Spleen (tissue), 11 donors: ENCODE data around the gene PLK3. TPM values are rescaled to one million over a fixed set of nuclear protein-coding genes. Genes with fewer than 3 reads are reported as not detected.

Experiments
- DNase-seq: peaks from one replicate; pipeline ENCODE4 v3.0.0-alpha.2; 2020
- H3K27ac ChIP-seq, 8 donors: fragments of 200-600 bp; sonication (generic) in 7 of 8; 1 replicate in 4 of 8; 2 replicates in 4 of 8; pipeline versions ENCODE4 v1.5.0 to v1.8.0; 2016 to 2021; ENCODE audit warnings: inconsistent platforms in 4 of 8, mild to moderate bottlenecking in 4 of 8, moderate library complexity in 1 of 8
- H3K27me3 ChIP-seq, 7 donors: fragments of 200-600 bp; sonication (generic) in 6 of 7; replicated peaks in 1 of 7; 1 replicate in 4 of 7; 2 replicates in 3 of 7; pipeline versions ENCODE4 v1.5.0 to v1.8.0; 2016 to 2021; ENCODE audit warnings: inconsistent platforms in 3 of 7, mild to moderate bottlenecking in 1 of 7
- H3K36me3 ChIP-seq, 6 donors: fragments of 200-600 bp; sonication (generic) in 5 of 6; 1 replicate in 4 of 6; 2 replicates in 2 of 6; pipeline versions ENCODE4 v1.5.0 to v1.8.0; 2016 to 2021; ENCODE audit warnings: inconsistent platforms in 2 of 6
- H3K4me1 ChIP-seq, 6 donors: fragments of 200-600 bp; sonication (generic) in 5 of 6; 1 replicate in 3 of 6; 2 replicates in 3 of 6; pipeline versions ENCODE4 v1.5.0 to v1.8.0; 2016 to 2021; ENCODE audit warnings: inconsistent platforms in 3 of 6
- H3K4me3 ChIP-seq, 8 donors: fragments of 200-600 bp; sonication (generic) in 7 of 8; 1 replicate in 4 of 8; 2 replicates in 4 of 8; pipeline versions ENCODE4 v1.5.0 to v1.8.0; 2016 to 2021; ENCODE audit warnings: inconsistent platforms in 4 of 8, mild to moderate bottlenecking in 4 of 8, moderate library complexity in 2 of 8
- H3K9me3 ChIP-seq, 8 donors: fragments of 200-600 bp; sonication (generic) in 7 of 8; 1 replicate in 4 of 8; 2 replicates in 4 of 8; pipeline versions ENCODE4 v1.5.0 to v1.8.0; 2016 to 2021; ENCODE audit warnings: inconsistent platforms in 4 of 8
- CTCF ChIP-seq, 11 experiments: fragments of 200-600 bp in 7 of 11; fragments of 450-650 bp in 4 of 11; sonication (generic) in 4 of 11; IDR thresholded peaks in 8 of 11; conservative IDR thresholded peaks in 3 of 11; 1 replicate in 7 of 11; 2 replicates in 4 of 11; pipeline versions ENCODE4 v1.4.0 to v1.8.0; 2016 to 2021; ENCODE audit warnings: antibody characterized with exemption in 11 of 11, inconsistent platforms in 4 of 11, mild to moderate bottlenecking in 1 of 11
- POLR2A ChIP-seq, 3 donors: fragments of 450-650 bp; IDR thresholded peaks; one replicate each; pipeline ENCODE4 v1.5.1; 2017; ENCODE audit warnings: antibody characterized with exemption in 3 of 3, mild to moderate bottlenecking in 1 of 3
- POLR2AphosphoS5 ChIP-seq, 3 donors: sonication (generic); formaldehyde crosslinking; IDR thresholded peaks; one replicate each; pipeline ENCODE4 v1.5.1; 2017; ENCODE audit warnings: antibody characterized with exemption in 3 of 3
- WGBS, 5 donors: extraction: QIAGEN DNeasy Blood & Tissue Kit in 3 of 5; methylation state at CpG; one replicate each; pipeline versions ENCODE4 v1.1.5 to v1.1.7; 2013 to 2018; 5-methylcytosine and 5-hydroxymethylcytosine counted together
- intact Hi-C: fragments of 100-400 bp; cut with DNase I; formaldehyde crosslinking; loops from one replicate; pipeline ENCODE4 v1.15.0; 2023; ENCODE audit warnings: low total_unique reads
- polyA plus RNA-seq, 3 donors: library from polyadenylated mRNA; stranded (reverse); fragments of 200-250 nt; gene quantifications; one replicate each; pipeline ENCODE4 v1.2.1, GENCODE V29; 2013
- total RNA-seq, 7 donors: library from RNA; depleted of rRNA in 3 of 7; stranded (reverse); fragments of >200 nt in 3 of 7; fragmentation: NEBNext Ultra II Directional in 4 of 7; extraction: Animal tissue kit (Norgen Biotek cat#: 25700) in 4 of 7; gene quantifications; one replicate each; pipeline versions ENCODE4 v1.1.0 to v1.2.1, GENCODE V29; 2016 to 2021
- donor health status: healthy with polysubstance abuse.
- donor health status: DM: no; HTN: no; CAD: no; lungs with moderate emphysema.
- donor health status: DM: no; HTN: no; CAD: no.
- donor health status: Bipolar disorder and iron deficiency.
- donor health status: healthy.
- donor health status: DM: no; HTN: no; CAD: no.
- donor health status: DM: yes; HTN: yes; CAD: no.

The PLK3 gene
- total and polyA plus RNA-seq, 10 donors, result 14.7 to 51.7 (median 27.6) TPM

DNA sequence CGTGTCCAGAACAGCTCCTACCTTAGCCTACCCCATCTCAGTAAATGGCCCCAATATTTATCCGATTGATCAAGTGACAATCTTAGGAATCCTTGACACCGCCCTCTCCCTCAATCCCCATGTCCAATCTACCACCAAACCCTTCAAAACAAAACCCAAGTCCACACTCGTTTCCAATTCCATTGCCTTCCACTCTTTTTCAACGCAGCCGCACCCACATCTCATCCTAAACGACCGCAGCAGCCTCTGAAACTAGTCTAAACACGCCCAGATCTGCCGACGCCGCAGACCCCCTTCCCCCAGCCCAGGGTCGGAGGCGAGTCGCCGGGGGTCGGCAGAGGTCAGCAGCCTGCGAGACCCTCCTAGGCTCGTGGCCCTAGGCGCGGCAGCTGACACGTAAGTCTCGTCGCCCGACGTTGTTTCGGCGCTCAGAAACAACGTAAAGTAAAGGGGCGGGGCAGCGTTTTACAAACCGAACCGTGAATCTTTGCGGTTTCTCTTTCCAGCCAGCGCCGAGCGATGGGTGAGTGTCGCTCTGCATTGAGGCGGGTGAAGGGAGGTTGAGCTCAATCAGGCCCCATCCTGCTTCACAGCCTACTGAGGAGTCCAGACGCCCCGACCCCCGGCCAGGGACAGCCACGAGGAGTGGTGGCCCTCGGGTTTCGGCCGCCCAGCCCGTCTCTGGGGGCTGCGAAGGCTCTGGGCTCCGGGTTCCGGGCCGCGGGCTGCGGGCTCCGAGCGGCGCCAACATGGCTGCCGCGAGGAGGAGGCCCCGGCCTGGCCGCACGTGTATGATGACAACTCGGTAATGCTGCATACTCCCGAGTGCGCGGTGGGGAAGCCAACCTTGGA is 24.9 kb upstream of the PLK3 start, which contains the start of gene RPS8:
TSS of gene RPS8 (plus strand) at position 463 of the 852 bp plus-strand sequence. CDS start at position 520, 57 bp downstream.
- H3K27me3 ChIP-seq, result no peaks in the 10 kb centered on the region
- peak within 1 kb of the TSS; percentile 95 to 98 (median 98) for H3K27ac ChIP-seq
- H3K4me3 ChIP-seq, result peak within 1 kb of the TSS; percentile 73 to 93 (median 84)
- peaks cover 15 to 52% (median 36%) of the 10 kb centered on the region in 6 donors for H3K4me1 ChIP-seq
- intact Hi-C loops, result no loop called here
- 0 to 1% (median 0%) methylated on average over 33 to 65 of the region's 65 CpGs for WGBS, 5 donors
- peak; percentile 96 for DNase-seq
- H3K9me3 ChIP-seq, result no peaks in the 10 kb centered on the region
- TF ChIP-seq POLR2A (IDR thresholded peaks at IDR 0.05), result peak; percentile 66 to 89 (median 73)
- TF ChIP-seq CTCF (IDR thresholded peaks at IDR 0.05 in 8 of 11, conservative IDR thresholded peaks at IDR 0.05 in 3 of 11), result peak in 1 of 11 experiments; percentile 13
- peak; percentile 97 to 99 (median 99) for TF ChIP-seq POLR2AphosphoS5 (IDR thresholded peaks at IDR 0.05)
- H3K36me3 ChIP-seq, result peaks cover 0 to 43% (median 39%) of the 10 kb centered on the region in 6 donors

- Histone ChIP-seq H3K4me1 (peaks cover 15 to 52% (median 36%) of the 10 kb centered on the region in 6 donors), H3K36me3 (peaks cover 0 to 51% (median 47%) of the 10 kb centered on the region in 6 donors), H3K27me3 (no peaks in the 10 kb centered on the region), H3K4me3 (peak overlapping the region; percentile 73 to 93 (median 84)), H3K27ac (peak overlapping the region; percentile 95 to 98 (median 98)), H3K9me3 (no peaks in the 10 kb centered on the region)
- DNase-seq, result peak; percentile 88
- intact Hi-C loops, result no loop called here
- 3 to 6% (median 5%) methylated on average over 29 to 36 of the region's 36 CpGs for WGBS, 5 donors
- TF ChIP-seq CTCF (IDR thresholded peaks at IDR 0.05 in 8 of 11, conservative IDR thresholded peaks at IDR 0.05 in 3 of 11), result no peak
- no peak for TF ChIP-seq POLR2AphosphoS5 (IDR thresholded peaks at IDR 0.05)
- no peak for TF ChIP-seq POLR2A (IDR thresholded peaks at IDR 0.05)
These were observed 24.0 kb upstream of the PLK3 start for GRCh38 chr1:44775930-44776729.

DNA sequence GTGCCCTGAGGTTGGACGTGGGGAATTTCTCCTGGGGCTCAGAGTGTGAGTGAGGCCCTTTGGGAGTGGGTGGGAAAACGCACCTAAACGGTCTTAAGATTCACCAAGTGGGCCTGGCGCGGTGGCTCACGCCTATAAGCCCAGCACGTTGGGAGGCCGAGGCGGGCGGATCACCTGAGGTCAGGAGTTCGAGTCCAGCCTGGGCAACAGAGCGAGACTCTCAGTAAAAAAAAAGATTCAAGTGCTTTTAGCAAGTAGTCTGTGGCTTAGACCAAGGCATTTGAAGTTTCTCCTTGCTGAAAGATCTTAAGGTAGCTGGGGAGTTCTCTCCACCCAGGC is 23.5 kb upstream of the PLK3 start:
- TF ChIP-seq CTCF (IDR thresholded peaks at IDR 0.05 in 8 of 11, conservative IDR thresholded peaks at IDR 0.05 in 3 of 11) (no peak), POLR2AphosphoS5 (IDR thresholded peaks at IDR 0.05) (no peak), POLR2A (IDR thresholded peaks at IDR 0.05) (no peak)
- Histone ChIP-seq H3K27ac (peak overlapping the region; percentile 95 to 98 (median 98)), H3K9me3 (no peaks in the 10 kb centered on the region), H3K27me3 (no peaks in the 10 kb centered on the region), H3K4me1 (peaks cover 15 to 52% (median 36%) of the 10 kb centered on the region in 6 donors), H3K36me3 (peaks cover 0 to 57% (median 51%) of the 10 kb centered on the region in 6 donors), H3K4me3 (peak overlapping the region; percentile 73 to 93 (median 84))
- intact Hi-C loops, result no loop called here
- 29 to 54% (median 41%) methylated on average over 12 of the region's 12 CpGs for WGBS, 5 donors
- peak; percentile 64 for DNase-seq
